Measurements from ENCODE around the gene CELSR3.

Gene CELSR3

GRCh38 chr3:48680811-48681540, 18.3 kb upstream of the CELSR3 start:
- H3K4me1 Mint-ChIP-seq, result peaks cover 23% of the 10 kb centered on the region
- peak overlapping the region; percentile 89 for H3K27ac Mint-ChIP-seq
- H3K9me3 Mint-ChIP-seq, result no peaks in the 10 kb centered on the region
- TF ChIP-seq, protein P1, sequence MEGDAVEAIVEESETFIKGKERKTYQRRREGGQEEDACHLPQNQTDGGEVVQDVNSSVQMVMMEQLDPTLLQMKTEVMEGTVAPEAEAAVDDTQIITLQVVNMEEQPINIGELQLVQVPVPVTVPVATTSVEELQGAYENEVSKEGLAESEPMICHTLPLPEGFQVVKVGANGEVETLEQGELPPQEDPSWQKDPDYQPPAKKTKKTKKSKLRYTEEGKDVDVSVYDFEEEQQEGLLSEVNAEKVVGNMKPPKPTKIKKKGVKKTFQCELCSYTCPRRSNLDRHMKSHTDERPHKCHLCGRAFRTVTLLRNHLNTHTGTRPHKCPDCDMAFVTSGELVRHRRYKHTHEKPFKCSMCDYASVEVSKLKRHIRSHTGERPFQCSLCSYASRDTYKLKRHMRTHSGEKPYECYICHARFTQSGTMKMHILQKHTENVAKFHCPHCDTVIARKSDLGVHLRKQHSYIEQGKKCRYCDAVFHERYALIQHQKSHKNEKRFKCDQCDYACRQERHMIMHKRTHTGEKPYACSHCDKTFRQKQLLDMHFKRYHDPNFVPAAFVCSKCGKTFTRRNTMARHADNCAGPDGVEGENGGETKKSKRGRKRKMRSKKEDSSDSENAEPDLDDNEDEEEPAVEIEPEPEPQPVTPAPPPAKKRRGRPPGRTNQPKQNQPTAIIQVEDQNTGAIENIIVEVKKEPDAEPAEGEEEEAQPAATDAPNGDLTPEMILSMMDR (IDR thresholded peaks at IDR 0.05), result no peak
- DNase-seq, result no peak
- peaks cover 4% of the 10 kb centered on the region for H3K27me3 Mint-ChIP-seq (ENCODE audit: low read depth, poor library complexity)
- peaks cover 42% of the 10 kb centered on the region for H3K36me3 Mint-ChIP-seq (ENCODE audit: low read depth)
- H3K4me3 Mint-ChIP-seq, result no peak overlapping the region

DNA sequence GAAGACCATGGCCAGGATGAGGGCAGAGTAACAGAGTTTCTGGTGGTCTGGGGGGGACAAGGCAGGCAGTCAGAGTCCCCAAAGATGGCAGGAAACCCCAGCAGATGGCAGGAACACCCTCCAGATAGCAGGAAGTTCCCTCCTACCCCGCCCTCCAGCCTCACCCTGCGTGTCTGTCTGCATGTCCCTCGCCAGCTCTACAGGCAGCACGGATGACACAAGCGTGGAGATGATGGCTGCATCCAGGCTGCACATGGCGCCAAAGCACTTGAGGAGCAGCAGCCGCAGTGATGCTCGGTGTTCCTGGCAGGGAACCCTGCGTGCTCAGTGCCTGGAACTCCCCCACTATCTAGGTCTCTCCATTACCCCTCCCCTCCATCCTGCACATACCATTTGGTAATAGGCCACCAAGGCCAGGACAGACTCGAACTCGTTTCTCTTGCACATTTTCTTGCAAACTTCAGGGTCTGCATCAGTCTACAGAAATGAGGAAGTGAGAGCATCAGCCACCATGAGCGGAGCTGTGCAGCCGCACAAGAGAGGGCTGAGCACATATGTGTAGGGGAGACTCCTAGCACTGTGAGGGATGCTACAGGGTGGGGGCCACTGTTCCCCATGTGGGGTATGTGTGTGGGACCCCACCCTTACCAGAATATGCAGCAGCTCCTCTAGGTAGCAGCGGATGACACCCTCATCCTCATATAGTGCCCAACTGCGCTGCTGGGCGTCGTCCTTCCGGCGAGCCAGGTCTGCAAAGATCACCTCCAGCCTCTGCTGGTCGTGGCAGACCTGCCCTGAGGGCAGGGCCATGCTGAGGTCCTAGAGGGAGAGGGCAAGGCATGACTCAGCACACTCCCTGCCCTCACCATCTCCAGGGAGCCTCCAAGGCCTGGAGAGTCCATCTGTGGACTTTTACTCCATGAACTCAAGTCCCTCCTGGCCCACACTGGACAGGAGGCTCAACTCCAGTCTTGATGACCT, 17.0 kb upstream of the CELSR3 start:
- H3K4me3 Mint-ChIP-seq, result no peak overlapping the region
- H3K36me3 Mint-ChIP-seq (ENCODE audit: low read depth), result peaks cover 44% of the 10 kb centered on the region
- no peak for DNase-seq
- peaks cover 15% of the 10 kb centered on the region for H3K4me1 Mint-ChIP-seq
- TF ChIP-seq, protein P1 (IDR thresholded peaks at IDR 0.05), result no peak
- peaks cover 2% of the 10 kb centered on the region for H3K27me3 Mint-ChIP-seq (ENCODE audit: low read depth, poor library complexity)
- H3K9me3 Mint-ChIP-seq, result no peaks in the 10 kb centered on the region
- no peak overlapping the region for H3K27ac Mint-ChIP-seq

GRCh38 chr3:48678566-48679380, 16.1 kb upstream of the CELSR3 start:
- Mint-ChIP-seq H3K9me3 (no peaks in the 10 kb centered on the region), H3K27ac (no peak overlapping the region), H3K36me3 (ENCODE audit: low read depth) (peaks cover 44% of the 10 kb centered on the region), H3K4me3 (no peak overlapping the region), H3K4me1 (peaks cover 6% of the 10 kb centered on the region), H3K27me3 (ENCODE audit: low read depth, poor library complexity) (no peaks in the 10 kb centered on the region)
- no peak for DNase-seq
- TF ChIP-seq, protein P1 (IDR thresholded peaks at IDR 0.05), result no peak

GRCh38 chr3:48678056-48678455, 15.4 kb upstream of the CELSR3 start:
- H3K27me3 Mint-ChIP-seq (ENCODE audit: low read depth, poor library complexity), result no peaks in the 10 kb centered on the region
- no peak for DNase-seq
- H3K4me3 Mint-ChIP-seq, result no peak overlapping the region
- no peaks in the 10 kb centered on the region for H3K9me3 Mint-ChIP-seq
- TF ChIP-seq, protein P1 (IDR thresholded peaks at IDR 0.05), result no peak
- no peak overlapping the region for H3K27ac Mint-ChIP-seq
- no peaks in the 10 kb centered on the region for H3K4me1 Mint-ChIP-seq
- H3K36me3 Mint-ChIP-seq (ENCODE audit: low read depth), result peaks cover 44% of the 10 kb centered on the region

- Mint-ChIP-seq H3K9me3 (no peaks in the 10 kb centered on the region), H3K27ac (peak overlapping the region; percentile 40), H3K27me3 (ENCODE audit: low read depth, poor library complexity) (no peaks in the 10 kb centered on the region), H3K4me3 (no peak overlapping the region), H3K4me1 (no peaks in the 10 kb centered on the region), H3K36me3 (ENCODE audit: low read depth) (peaks cover 40% of the 10 kb centered on the region)
- no peak for DNase-seq
- TF ChIP-seq, protein P1 (IDR thresholded peaks at IDR 0.05), result no peak
Observed at GRCh38 chr3:48674505-48674904, 11.8 kb upstream of the CELSR3 start.
